ENCODE results near the gene GLIPR1L1. TPM values are rescaled to one million over a fixed set of nuclear protein-coding genes. Genes with fewer than 3 reads are reported as not detected.

The GLIPR1L1 gene
- total RNA-seq, 2 experiments from 2014 or later: not detected

DNA sequence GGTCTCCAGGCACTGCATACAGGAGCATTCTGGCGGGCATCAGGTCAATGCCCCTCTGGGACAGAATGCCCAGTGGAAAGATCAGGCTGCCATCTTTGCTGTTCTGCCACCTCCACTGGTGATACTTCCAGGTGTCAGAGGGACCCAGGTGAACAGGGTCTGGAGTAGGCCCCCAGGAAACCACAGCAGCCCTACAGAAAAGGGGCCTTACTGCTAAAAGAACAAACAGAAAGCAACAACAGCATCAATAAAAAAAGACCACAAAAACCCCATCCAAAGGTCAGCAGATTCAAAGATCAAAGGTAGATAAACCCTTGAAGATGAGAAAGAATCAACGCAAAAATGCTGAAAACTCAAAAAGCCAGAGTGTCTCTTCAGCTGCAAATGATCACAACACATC lies 15.9 kb downstream of the GLIPR1L1 start:
- no peak overlapping the region for H3K27ac Mint-ChIP-seq
- intact Hi-C loops (cut with DNase I, micrococcal nuclease): no loop called here
- peaks cover 7% of the 10 kb centered on the region for H3K36me3 Mint-ChIP-seq (ENCODE audit: low read depth)
- H3K27me3 Mint-ChIP-seq: peaks cover 6% of the 10 kb centered on the region
- no peak for DNase-seq
- ChIA-PET CTCF (no interaction called here), POLR2A (interaction anchor here (0.7 kb wide), 1 partner anchor 13 kb away, joined by 3 read pairs; no protein-coding TSS in a partner anchor)
- peaks cover 12% of the 10 kb centered on the region for H3K4me1 Mint-ChIP-seq
- peaks cover 9% of the 10 kb centered on the region for H3K9me3 Mint-ChIP-seq (ENCODE audit: low read depth)
- H3K4me3 Mint-ChIP-seq: no peak overlapping the region
- no peak for ATAC-seq

DNA sequence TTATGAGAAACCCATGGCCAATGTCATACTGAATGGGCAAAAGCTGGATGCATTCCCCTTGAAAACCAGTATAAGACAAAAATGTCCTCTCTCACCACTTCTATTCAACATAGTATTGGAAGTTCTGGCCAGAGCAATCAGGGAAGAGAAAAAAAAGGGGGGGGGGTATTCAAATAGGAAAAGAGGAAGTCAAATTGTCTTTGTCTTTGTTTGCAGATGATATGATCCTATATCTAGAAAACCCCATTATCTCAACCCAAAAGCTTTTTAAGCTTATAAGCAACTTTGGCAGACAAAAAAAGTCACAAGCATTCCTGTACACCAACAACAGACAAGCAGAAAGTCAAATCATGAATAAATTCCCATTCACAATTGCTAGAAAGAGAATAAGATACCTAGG lies 19.5 kb downstream of the GLIPR1L1 start:
- CTCF ChIA-PET: interaction anchor here (0.7 to 1.3 kb wide), 2 partner anchors 13 to 24 kb away, joined by 3 read pairs; no protein-coding TSS in a partner anchor
- H3K9me3 Mint-ChIP-seq (ENCODE audit: low read depth): peaks cover 9% of the 10 kb centered on the region
- peaks cover 9% of the 10 kb centered on the region for H3K36me3 Mint-ChIP-seq (ENCODE audit: low read depth)
- ATAC-seq (no peak), DNase-seq (no peak)
- intact Hi-C loops (cut with DNase I, micrococcal nuclease): no loop called here
- no peak overlapping the region for H3K27ac Mint-ChIP-seq
- peaks cover 3% of the 10 kb centered on the region for H3K4me1 Mint-ChIP-seq
- POLR2A ChIA-PET: no interaction called here
- peaks cover 2% of the 10 kb centered on the region for H3K27me3 Mint-ChIP-seq
- no peak overlapping the region for H3K4me3 Mint-ChIP-seq

DNA sequence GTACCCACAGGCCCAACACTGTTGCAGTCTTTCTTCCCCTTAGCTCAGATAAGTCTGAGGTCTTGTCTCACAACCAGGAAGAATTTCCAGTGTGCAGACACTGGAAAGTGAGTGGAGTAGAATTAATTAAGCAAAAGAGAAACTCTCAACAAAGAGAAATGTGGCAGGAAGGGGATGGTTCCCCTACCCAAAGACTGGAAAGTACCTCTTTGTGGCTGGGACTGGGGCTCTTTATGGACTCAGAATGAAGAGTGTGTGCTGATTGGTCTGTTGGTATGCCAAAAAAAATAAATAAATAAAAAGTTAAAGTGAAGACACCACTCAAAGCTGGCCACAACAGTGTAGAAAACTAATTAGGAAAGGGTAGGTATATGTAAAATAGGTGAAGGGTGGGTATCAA lies 26.4 kb downstream of the GLIPR1L1 start:
- Mint-ChIP-seq H3K27ac (no peak overlapping the region), H3K36me3 (ENCODE audit: low read depth) (no peaks in the 10 kb centered on the region), H3K9me3 (ENCODE audit: low read depth) (no peaks in the 10 kb centered on the region), H3K27me3 (no peaks in the 10 kb centered on the region), H3K4me3 (no peak overlapping the region), H3K4me1 (peaks cover 4% of the 10 kb centered on the region)
- CTCF ChIA-PET: interaction anchor here (0.6 kb wide), 1 partner anchor 15 kb away, joined by 3 read pairs; no protein-coding TSS in a partner anchor
- POLR2A ChIA-PET: no interaction called here
- intact Hi-C loops (cut with DNase I, micrococcal nuclease): loop anchor here in 1 of 2 experiments (5.0 kb wide), 1 partner anchor 664 kb away; no protein-coding TSS in a partner anchor
- DNase-seq (no peak), ATAC-seq (no peak)

DNA sequence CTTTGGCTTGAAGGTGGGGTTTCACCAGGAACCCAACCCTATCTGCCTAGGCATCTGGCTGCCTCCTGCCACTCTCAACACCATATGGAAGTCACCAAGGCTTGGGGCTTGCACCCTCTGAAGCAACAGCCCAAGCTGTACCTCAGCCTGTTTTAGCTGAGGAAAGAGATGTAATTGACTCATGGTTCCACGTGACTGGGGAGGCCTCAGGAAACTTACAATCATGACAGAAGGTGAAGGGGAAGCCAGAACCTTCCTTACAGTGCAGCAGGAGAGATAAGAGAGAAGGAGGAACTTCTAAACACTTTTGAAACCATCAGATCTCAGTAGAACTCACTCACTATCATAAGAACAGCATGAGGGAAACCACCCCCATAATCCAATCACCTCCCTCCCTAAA lies 26.9 kb downstream of the GLIPR1L1 start:
- no peaks in the 10 kb centered on the region for H3K27me3 Mint-ChIP-seq
- peaks cover 8% of the 10 kb centered on the region for H3K4me1 Mint-ChIP-seq
- POLR2A ChIA-PET: no interaction called here
- no peaks in the 10 kb centered on the region for H3K36me3 Mint-ChIP-seq (ENCODE audit: low read depth)
- H3K9me3 Mint-ChIP-seq (ENCODE audit: low read depth): no peaks in the 10 kb centered on the region
- ATAC-seq: no peak
- intact Hi-C loops (cut with DNase I, micrococcal nuclease): loop anchor here in 1 of 2 experiments (5.0 kb wide), 1 partner anchor 664 kb away; no protein-coding TSS in a partner anchor
- H3K27ac Mint-ChIP-seq: no peak overlapping the region
- CTCF ChIA-PET: no interaction called here
- no peak overlapping the region for H3K4me3 Mint-ChIP-seq
- no peak for DNase-seq

DNA sequence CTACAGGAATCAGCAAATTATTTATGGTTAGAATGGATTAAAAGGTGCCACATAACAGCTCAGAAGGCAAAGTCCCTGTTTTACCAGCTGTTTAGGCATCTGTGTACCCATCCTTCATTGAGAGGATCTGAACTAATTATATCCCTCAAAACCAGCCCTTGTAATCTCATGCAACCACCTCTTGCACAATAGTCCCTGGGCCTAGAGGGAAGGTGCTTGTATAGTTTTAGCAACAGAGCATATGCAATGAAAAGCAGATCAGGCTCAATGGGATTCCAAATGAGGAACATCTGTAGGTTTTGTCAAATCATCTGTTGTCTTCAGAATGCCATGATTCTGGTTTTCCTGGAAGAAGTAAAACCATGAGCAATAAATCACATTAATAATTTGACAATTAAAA lies 30.4 kb downstream of the GLIPR1L1 start:
- Mint-ChIP-seq H3K4me3 (no peak overlapping the region), H3K36me3 (ENCODE audit: low read depth) (no peaks in the 10 kb centered on the region), H3K27ac (no peak overlapping the region), H3K4me1 (peaks cover 14% of the 10 kb centered on the region), H3K9me3 (ENCODE audit: low read depth) (no peaks in the 10 kb centered on the region), H3K27me3 (no peaks in the 10 kb centered on the region)
- ChIA-PET POLR2A (no interaction called here), CTCF (interaction anchor here (0.8 to 1.3 kb wide), 2 partner anchors 91 to 297 kb away, joined by 3 read pairs; no protein-coding TSS in a partner anchor)
- no peak for DNase-seq
- no peak for ATAC-seq
- intact Hi-C loops (cut with DNase I, micrococcal nuclease): loop anchor here in 1 of 2 experiments (5.0 kb wide), 1 partner anchor 668 kb away; no protein-coding TSS in a partner anchor

DNA sequence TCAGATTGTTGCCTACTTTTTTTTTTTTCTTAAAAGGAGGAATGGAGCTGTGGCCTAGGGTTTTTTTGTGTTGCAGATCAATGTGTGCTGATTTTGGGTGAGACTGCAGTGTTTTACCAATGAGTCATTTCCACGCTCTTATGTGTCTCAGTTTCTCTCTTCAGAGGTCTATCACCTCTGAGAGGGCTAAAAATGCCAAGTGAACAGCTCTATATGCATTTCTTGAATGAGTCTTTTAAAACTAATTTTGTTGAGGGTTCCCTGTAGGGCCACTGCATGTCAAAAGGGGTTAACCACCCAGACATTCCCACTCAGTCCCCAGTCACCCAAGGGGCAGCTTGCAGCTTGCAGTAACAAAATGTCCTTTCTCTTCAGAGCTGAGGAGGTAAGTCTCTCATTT lies 32.2 kb downstream of the GLIPR1L1 start:
- H3K9me3 Mint-ChIP-seq (ENCODE audit: low read depth): no peaks in the 10 kb centered on the region
- intact Hi-C loops (cut with DNase I, micrococcal nuclease): no loop called here
- H3K4me3 Mint-ChIP-seq: no peak overlapping the region
- ChIA-PET POLR2A (no interaction called here), CTCF (interaction anchor here (1.0 to 1.1 kb wide), 2 partner anchors 13 to 567 kb away, joined by 3 read pairs; no protein-coding TSS in a partner anchor)
- peaks cover 10% of the 10 kb centered on the region for H3K4me1 Mint-ChIP-seq
- ATAC-seq (peak; percentile 73), DNase-seq (no peak)
- no peaks in the 10 kb centered on the region for H3K27me3 Mint-ChIP-seq
- no peaks in the 10 kb centered on the region for H3K36me3 Mint-ChIP-seq (ENCODE audit: low read depth)
- no peak overlapping the region for H3K27ac Mint-ChIP-seq

DNA sequence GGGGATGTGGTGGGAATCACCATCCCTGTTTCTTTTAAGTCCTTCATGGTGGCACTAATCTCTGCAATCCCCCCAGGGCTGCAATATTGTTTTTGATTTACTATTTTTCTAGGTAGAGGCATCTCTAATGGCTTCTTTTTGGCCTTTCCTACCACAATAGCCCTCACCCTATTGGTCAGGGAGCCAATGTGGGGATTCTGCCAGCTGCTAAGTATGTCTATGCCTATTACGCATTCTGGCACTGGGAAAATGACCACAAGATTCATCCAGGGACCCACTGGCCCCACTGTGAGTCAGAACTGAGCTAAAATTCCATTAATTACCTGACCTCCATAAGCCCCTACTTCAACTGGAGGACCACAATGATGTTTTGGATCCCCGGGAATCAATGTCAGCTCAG lies 40.5 kb downstream of the GLIPR1L1 start:
- intact Hi-C loops (cut with DNase I, micrococcal nuclease): no loop called here
- H3K27ac Mint-ChIP-seq: no peak overlapping the region
- peaks cover 1% of the 10 kb centered on the region for H3K36me3 Mint-ChIP-seq (ENCODE audit: low read depth)
- no peaks in the 10 kb centered on the region for H3K9me3 Mint-ChIP-seq (ENCODE audit: low read depth)
- CTCF ChIA-PET: no interaction called here
- POLR2A ChIA-PET: no interaction called here
- no peak overlapping the region for H3K4me3 Mint-ChIP-seq
- no peak for ATAC-seq
- DNase-seq: no peak
- H3K4me1 Mint-ChIP-seq: no peaks in the 10 kb centered on the region
- no peaks in the 10 kb centered on the region for H3K27me3 Mint-ChIP-seq

DNA sequence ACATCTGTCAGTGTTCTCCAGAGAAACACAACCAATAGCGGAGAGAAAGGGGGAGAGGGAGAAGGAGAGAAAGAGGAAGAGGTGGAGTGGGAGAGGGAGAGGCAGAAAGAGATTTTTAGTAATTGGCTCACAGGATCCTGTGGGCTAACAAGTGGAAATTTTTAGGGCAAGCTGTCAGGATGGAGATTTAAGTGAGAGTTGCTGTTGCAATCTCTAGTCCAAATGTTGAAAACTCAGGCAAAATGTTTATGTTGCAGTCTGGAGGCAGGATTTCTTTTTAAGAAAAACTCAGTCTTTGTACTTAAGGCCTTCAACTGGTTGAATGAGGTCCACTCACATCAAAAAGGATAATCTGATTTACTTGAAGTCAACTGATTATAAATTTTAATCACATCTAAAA lies 43.9 kb downstream of the GLIPR1L1 start:
- no peaks in the 10 kb centered on the region for H3K9me3 Mint-ChIP-seq (ENCODE audit: low read depth)
- no peak overlapping the region for H3K4me3 Mint-ChIP-seq
- intact Hi-C loops (cut with DNase I, micrococcal nuclease): no loop called here
- ATAC-seq: no peak
- H3K27ac Mint-ChIP-seq: no peak overlapping the region
- no peaks in the 10 kb centered on the region for H3K4me1 Mint-ChIP-seq
- no peaks in the 10 kb centered on the region for H3K27me3 Mint-ChIP-seq
- H3K36me3 Mint-ChIP-seq (ENCODE audit: low read depth): peaks cover 1% of the 10 kb centered on the region
- ChIA-PET CTCF (interaction anchor here (0.8 kb wide), 1 partner anchor 106 kb away, joined by 3 read pairs; no protein-coding TSS in a partner anchor), POLR2A (no interaction called here)
- DNase-seq: no peak

DNA sequence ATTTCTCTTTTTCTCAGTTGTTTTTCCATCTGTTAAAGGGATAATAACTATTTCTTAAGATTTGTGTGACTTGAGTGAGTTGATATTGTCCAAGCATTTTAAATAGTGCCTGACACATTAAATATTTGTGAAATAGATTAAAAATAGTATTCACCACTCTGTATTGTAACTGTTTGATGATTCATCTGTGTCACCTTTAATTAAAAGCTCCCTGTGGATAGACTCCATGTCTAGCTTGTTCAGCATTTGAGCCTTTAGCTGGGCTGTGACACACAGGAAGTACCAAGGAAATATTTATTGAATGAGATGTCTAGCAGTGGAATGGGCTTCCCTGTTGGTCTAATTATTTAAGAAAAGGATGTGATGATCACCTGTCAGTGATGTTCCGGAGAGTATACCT lies 54.6 kb downstream of the GLIPR1L1 start:
- peaks cover 2% of the 10 kb centered on the region for H3K36me3 Mint-ChIP-seq (ENCODE audit: low read depth)
- no peaks in the 10 kb centered on the region for H3K27me3 Mint-ChIP-seq
- DNase-seq: no peak
- peaks cover 5% of the 10 kb centered on the region for H3K9me3 Mint-ChIP-seq (ENCODE audit: low read depth)
- POLR2A ChIA-PET: no interaction called here
- CTCF ChIA-PET: interaction anchor here (0.6 to 0.7 kb wide), 3 partner anchors 50 to 485 kb away, joined by 3 read pairs; partner anchors contain the start of gene GLIPR1L1
- no peak for ATAC-seq
- peaks cover 41% of the 10 kb centered on the region for H3K4me1 Mint-ChIP-seq
- no peak overlapping the region for H3K27ac Mint-ChIP-seq
- intact Hi-C loops (cut with DNase I, micrococcal nuclease): no loop called here
- no peak overlapping the region for H3K4me3 Mint-ChIP-seq

DNA sequence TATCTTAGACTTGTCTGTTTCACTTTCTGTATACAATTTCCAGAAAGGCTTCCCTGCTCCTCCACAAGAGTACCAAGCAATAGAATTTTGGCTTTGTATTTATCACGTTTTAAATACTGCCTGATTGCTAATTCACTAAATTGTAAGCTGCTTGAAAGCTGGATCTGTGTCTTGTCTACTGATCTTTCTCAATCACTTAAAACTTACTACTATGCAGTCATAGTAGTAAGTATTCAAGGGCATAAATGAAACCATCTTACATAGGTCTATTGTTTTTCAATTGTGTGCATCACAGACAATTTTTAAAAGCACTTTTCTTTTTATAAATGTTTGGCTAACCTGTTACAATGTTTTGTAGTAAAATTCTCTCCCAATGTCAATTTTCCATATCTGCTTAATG lies 55.2 kb downstream of the GLIPR1L1 start:
- POLR2A ChIA-PET: no interaction called here
- H3K27ac Mint-ChIP-seq: peak overlapping the region; percentile 97
- no peak for DNase-seq
- H3K4me1 Mint-ChIP-seq: peaks cover 45% of the 10 kb centered on the region
- H3K36me3 Mint-ChIP-seq (ENCODE audit: low read depth): peaks cover 2% of the 10 kb centered on the region
- CTCF ChIA-PET: interaction anchor here (0.7 to 2.9 kb wide), 4 partner anchors 56 to 486 kb away, joined by 3 to 21 read pairs (median 8); partner anchors contain the start of gene GLIPR1L1
- peak overlapping the region; percentile 93 for H3K4me3 Mint-ChIP-seq
- H3K27me3 Mint-ChIP-seq: no peaks in the 10 kb centered on the region
- H3K9me3 Mint-ChIP-seq (ENCODE audit: low read depth): peaks cover 5% of the 10 kb centered on the region
- no peak for ATAC-seq
- intact Hi-C loops (cut with DNase I, micrococcal nuclease): loop anchor here (1.0 to 5.0 kb wide), 9 partner anchors 43 to 1373 kb away; partner anchors contain the start of genes GLIPR1L1 (in 2 of the 2), ATXN7L3B (in 1 of the 2), KRR1 (in 1 of the 2) and NAP1L1 (in 1 of the 2)

DNA sequence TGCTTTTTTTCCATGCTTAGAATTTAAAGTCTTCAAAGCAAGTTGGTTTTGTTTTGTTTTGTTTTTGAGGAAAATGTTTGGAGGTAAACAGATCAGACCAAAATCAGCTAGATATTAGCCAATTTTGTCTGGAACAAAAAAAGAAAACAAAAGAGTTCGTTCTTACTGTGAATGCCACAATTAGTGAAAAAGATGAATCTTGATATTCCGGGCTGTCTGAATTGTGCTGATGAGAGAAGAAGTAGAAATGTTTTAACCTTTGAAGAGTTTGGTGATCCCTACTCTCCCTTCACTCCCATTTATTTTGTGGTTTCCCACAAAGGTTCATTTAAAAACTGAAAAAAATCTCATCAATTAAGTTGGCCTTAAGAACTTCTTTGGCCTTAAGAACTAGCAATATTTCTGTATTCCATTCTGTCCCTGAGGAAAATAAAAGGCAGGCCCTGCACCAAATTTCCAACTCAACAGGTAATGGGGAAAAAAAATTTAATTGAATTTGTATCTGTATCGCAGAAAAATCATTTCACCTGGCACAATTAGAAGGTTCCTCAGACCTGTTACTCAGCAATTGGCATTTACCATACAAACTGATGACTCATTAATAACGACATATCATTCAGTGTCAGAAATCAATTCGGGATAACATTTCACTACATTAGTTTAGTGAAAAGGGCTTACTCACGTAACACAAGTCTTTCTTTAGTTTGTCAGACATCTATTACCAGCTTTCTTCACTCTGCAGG lies 55.9 kb downstream of the GLIPR1L1 start:
- ATAC-seq: no peak
- peaks cover 5% of the 10 kb centered on the region for H3K9me3 Mint-ChIP-seq (ENCODE audit: low read depth)
- DNase-seq: no peak
- intact Hi-C loops (cut with DNase I, micrococcal nuclease): loop anchor here (1.0 to 5.0 kb wide), 9 partner anchors 44 to 1372 kb away; partner anchors contain the start of genes GLIPR1L1 (in 2 of the 2), ATXN7L3B (in 1 of the 2), KRR1 (in 1 of the 2) and NAP1L1 (in 1 of the 2)
- no peaks in the 10 kb centered on the region for H3K27me3 Mint-ChIP-seq
- peaks cover 45% of the 10 kb centered on the region for H3K4me1 Mint-ChIP-seq
- peak overlapping the region; percentile 93 for H3K4me3 Mint-ChIP-seq
- peaks cover 2% of the 10 kb centered on the region for H3K36me3 Mint-ChIP-seq (ENCODE audit: low read depth)
- POLR2A ChIA-PET: no interaction called here
- CTCF ChIA-PET: interaction anchor here (0.6 to 2.9 kb wide), 8 partner anchors 56 to 494 kb away, joined by 3 to 21 read pairs (median 4); partner anchors contain the start of gene GLIPR1L1
- peak overlapping the region; percentile 97 for H3K27ac Mint-ChIP-seq

Measured in activated CD4-positive, alpha-beta T cell treated with anti-CD3 and anti-CD28 coated beads for 36 hours (primary cell).